Choroid plexus epithelial cell (primary cell): ENCODE results near the gene NDUFS2.
A peak's percentile ranks its signal among the peaks of the same experiment; 100 is the strongest.

Source experiments
- DNase-seq: peaks from one replicate; pipeline ENCODE4 v3.0.0-alpha.2; 2010; ENCODE audit warnings: low read depth
- H3K4me3 ChIP-seq: 2 replicates; pipeline ENCODE4 v1.5.1; 2011; ENCODE audit warnings: low read depth, mild to moderate bottlenecking, control low read depth, low read length, moderate library complexity
- TF ChIP-seq, protein P1 (sequence below): conservative IDR thresholded peaks from 2 replicates; pipeline ENCODE4 v1.5.1; 2011; ENCODE audit warnings: low read depth, mild to moderate bottlenecking, control low read depth, inconsistent platforms, low read length, moderate library complexity

Gene NDUFS2

DNA sequence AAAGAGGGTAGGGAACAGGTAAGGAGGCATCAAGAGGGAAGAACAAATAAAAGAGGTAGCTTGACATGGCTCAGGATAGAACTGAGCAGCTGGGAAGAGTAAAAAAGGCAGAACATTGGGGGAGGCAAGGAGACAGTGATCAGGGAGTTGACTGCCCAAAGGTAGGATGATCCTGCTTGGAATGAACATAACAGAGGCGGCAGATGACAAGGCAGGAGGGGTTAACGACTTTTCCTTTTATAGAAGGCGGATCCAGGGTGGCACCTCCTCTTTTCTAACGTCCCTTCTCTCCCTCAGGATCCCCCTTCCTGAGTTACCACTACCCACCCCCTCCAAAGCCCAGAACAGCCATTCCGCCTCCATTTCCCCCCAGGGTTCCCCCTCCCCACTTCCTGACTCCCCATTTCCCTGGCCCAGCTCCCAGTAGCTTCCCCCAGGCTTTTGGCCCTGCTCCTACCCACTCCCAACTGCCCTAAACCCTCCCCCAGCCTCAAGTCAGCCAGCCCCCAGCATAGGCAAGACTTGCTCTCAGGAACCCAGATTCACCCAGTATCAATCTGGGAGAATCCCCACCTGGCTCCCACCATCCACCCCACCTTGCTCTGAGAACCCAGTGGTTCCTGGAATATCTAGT, 2.5 kb upstream of the NDUFS2 start:
- H3K4me3 ChIP-seq, result no peak overlapping the region
- TF ChIP-seq, protein P1, sequence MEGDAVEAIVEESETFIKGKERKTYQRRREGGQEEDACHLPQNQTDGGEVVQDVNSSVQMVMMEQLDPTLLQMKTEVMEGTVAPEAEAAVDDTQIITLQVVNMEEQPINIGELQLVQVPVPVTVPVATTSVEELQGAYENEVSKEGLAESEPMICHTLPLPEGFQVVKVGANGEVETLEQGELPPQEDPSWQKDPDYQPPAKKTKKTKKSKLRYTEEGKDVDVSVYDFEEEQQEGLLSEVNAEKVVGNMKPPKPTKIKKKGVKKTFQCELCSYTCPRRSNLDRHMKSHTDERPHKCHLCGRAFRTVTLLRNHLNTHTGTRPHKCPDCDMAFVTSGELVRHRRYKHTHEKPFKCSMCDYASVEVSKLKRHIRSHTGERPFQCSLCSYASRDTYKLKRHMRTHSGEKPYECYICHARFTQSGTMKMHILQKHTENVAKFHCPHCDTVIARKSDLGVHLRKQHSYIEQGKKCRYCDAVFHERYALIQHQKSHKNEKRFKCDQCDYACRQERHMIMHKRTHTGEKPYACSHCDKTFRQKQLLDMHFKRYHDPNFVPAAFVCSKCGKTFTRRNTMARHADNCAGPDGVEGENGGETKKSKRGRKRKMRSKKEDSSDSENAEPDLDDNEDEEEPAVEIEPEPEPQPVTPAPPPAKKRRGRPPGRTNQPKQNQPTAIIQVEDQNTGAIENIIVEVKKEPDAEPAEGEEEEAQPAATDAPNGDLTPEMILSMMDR, result no peak
- DNase-seq, result no peak

GRCh38 chr1:161200421-161200991, 1.7 kb upstream of the NDUFS2 start:
- no peak overlapping the region for H3K4me3 ChIP-seq
- DNase-seq, result no peak
- TF ChIP-seq, protein P1, result no peak

DNA sequence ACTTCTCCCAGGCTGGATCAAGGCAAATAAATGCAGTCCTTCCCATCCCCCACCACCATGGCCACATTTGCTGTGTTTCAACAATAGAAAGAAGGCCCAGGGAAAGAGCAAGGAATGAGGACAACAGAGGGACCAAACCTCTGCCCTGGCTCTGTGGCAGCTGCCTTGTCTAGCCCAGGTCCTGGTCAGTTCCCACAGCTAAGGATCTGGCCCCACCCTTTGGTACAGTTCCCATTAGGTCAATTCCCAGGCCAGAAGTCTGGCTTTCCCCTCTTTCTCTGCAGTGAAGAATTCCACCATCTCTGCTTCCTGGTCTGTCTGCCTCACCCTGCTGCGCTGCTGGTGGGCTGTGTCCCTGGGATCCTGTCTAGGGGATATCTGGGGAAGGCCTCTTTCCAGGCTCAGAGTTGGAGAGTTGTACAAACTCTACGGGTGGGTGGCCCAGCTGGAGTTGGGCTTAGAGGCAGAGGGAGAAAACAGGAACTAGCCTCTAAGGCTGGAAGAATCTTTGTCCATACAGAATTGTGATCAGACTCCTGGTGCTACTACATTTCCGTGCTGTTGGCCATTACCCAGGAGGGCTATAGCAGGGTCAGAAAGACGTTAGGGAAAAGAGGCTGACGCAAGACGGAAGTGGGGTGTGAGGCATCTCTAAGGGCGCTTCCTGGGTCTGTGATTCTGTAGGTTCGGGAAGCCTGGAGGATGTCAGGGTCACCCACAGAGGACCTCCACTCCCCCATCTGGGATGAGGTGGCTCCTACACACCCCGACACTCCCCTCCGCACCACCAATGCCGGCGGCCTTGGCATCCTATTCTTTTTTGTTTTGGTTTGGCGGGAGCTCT, 953 bp upstream of the NDUFS2 start:
- peak overlapping the region; percentile 92 for H3K4me3 ChIP-seq
- TF ChIP-seq, protein P1, result no peak
- DNase-seq, result peak; percentile 78

GRCh38 chr1:161206411-161207140, 4.4 kb downstream of the NDUFS2 start:
- H3K4me3 ChIP-seq, result no peak overlapping the region
- TF ChIP-seq, protein P1, result no peak
- peak; percentile 75 for DNase-seq

- peak; percentile 96 for DNase-seq
- TF ChIP-seq, protein P1, result no peak
- no peak overlapping the region for H3K4me3 ChIP-seq
Observed at GRCh38 chr1:161207173-161207572, 5.0 kb downstream of the NDUFS2 start.

- no peak overlapping the region for H3K4me3 ChIP-seq
- peak; percentile 84 for DNase-seq
- TF ChIP-seq, protein P1, result peak; percentile 98
Observed at GRCh38 chr1:161209790-161210409, 7.7 kb downstream of the NDUFS2 start.
